Suprapubic skin (tissue), 3 donors: ENCODE results near the gene PTPRN2.

Experiments used
- CTCF ChIP-seq, 2 donors: fragments of 200-600 bp in 1 of 2; fragments of 450-650 bp in 1 of 2; sonication (generic) in 1 of 2; IDR thresholded peaks; one replicate each; pipeline ENCODE4 v1.5.1; 2016 to 2019; ENCODE audit warnings: antibody characterized with exemption in 2 of 2, mild to moderate bottlenecking in 1 of 2, moderate library complexity in 1 of 2
- POLR2A ChIP-seq, 2 donors: fragments of 450-650 bp; IDR thresholded peaks; one replicate each; pipeline ENCODE4 v1.6.1; 2017; ENCODE audit warnings: antibody characterized with exemption in 2 of 2, mild to moderate bottlenecking in 2 of 2, moderate library complexity in 2 of 2

GRCh38 chr7:158479021-158479663 lies 108.5 kb downstream of the PTPRN2 start:
- TF ChIP-seq POLR2A (IDR thresholded peaks at IDR 0.05) (no peak), CTCF (IDR thresholded peaks at IDR 0.05) (no peak)
